NCI-H2196 treated with DMSO at 0.1 percent for 48 hours (cell line): ENCODE results near the gene HOXA10.

Source experiments
- DNase-seq: peaks from one replicate; lab custom pipeline; 2025; ENCODE audit not compliant: unreplicated experiment; lab: John Stamatoyannopoulos, UW

The HOXA10 gene

DNA sequence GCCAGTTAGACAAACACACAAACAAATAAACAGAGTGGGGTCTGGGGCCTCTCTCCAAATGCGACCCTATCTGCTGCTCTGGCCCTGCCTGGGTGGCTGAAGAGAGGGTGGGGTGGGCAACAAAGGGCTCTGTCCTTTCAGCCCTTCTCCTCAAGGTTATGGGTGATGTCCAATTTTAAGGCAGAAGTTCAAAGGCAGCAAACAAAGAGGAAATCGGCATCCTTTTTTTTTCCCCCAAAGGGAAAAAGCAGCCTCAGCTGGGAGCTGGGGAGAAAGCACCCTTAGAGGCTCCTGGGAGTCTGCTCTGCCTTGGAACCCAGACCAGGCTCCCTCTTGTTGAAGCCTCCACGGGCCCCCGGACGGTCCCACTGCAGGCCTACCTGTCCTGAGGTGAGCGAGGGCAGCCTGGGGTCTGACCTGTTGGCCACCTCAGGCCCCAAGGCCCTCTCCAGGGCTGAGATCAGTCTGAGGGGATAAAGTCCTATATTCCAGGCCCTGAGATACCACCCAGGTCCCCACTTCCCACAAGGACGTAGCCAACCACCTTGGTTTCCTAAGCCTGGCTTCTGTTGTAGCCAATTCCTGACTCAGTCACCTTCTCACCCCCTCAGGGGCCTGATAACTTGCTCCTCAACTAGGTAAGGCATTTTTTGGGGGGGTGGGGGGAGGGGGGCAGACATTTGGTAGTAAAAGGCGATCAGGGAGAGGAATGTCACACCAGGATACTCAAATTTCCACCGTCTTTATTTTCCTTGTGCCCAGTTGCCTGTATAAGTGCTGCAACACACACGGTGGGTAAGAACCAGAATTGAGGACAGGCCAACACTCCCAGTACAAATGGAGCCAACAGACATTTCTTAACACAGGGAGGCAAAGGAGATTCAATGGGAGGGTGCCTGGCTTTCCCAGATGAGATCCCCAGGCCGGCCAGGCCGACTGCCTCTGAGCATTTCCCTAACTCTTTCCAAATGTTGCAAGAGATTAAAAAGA lies 6.6 kb upstream of the HOXA10 start:
- no peak for DNase-seq

- no peak for DNase-seq
Observed at GRCh38 chr7:27179503-27180430, 5.6 kb upstream of the HOXA10 start.

DNA sequence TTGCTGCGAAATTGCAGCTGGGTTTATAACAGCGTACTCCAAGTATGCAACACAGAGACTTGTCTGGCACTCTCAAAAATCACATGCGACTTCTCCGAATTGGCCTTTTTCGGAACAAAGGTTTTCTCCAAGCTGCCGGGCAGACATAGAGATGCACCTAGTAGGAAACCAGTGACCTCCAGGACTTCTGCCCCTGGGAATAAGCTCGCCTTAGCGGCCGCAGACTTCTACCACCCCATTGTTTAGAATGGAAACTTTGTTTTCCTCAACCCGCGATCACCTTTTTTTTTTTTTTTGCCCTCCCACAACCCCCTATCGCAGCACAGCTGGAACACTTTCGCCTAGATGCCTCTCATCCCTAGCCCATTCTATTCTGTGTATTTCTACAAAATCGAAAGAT lies 4.9 kb upstream of the HOXA10 start:
- DNase-seq: no peak

DNA sequence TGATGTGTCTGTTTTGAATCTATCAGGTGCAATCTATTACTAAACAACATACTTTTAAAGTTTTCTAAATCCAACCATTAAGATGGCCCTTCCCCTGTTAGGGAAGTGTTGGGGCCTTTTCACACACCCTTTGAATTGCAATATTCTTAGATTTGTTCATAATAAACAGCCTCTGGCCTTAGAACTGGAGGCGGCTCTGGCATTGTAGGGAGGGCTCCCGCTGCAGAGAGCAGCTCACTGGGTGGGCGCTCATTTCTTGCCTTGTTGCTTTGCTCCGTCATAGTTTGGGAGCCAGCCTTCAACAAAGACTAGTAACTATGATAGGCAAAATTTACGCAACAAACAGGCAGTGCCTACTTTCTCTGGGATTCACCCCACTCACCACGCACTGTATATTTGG lies 4.2 kb upstream of the HOXA10 start:
- DNase-seq: no peak

DNA sequence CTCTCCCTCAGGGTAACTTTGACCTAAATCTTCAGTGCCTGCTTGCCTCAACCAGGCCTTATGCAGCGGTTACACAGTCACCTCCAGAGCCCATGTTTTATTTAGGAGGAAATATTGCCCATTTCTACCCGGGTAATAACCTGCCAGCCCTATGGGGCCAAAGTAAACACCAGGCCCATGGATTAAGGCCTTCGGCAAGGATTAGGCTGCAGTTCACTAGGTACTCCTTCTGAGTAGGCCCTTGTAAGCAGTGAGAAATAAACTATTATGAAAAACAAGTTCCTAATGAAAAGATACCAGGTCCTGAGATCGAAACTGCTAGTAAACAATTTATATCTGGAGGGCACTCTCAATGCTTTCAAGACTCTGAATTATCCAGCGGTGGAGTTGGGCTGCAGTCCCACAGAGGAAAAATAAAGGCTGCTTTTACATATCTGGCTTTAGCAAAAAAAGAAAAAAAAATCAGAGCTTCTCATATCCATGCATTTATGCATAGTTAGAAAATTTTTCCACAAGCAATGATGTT lies 3.7 kb upstream of the HOXA10 start:
- no peak for DNase-seq

GRCh38 chr7:27176962-27177794 lies 3.1 kb upstream of the HOXA10 start:
- no peak for DNase-seq

GRCh38 chr7:27176524-27176845 lies 2.4 kb upstream of the HOXA10 start:
- DNase-seq: no peak

- no peak for DNase-seq
Observed at GRCh38 chr7:27175626-27176523, 1.8 kb upstream of the HOXA10 start.

DNA sequence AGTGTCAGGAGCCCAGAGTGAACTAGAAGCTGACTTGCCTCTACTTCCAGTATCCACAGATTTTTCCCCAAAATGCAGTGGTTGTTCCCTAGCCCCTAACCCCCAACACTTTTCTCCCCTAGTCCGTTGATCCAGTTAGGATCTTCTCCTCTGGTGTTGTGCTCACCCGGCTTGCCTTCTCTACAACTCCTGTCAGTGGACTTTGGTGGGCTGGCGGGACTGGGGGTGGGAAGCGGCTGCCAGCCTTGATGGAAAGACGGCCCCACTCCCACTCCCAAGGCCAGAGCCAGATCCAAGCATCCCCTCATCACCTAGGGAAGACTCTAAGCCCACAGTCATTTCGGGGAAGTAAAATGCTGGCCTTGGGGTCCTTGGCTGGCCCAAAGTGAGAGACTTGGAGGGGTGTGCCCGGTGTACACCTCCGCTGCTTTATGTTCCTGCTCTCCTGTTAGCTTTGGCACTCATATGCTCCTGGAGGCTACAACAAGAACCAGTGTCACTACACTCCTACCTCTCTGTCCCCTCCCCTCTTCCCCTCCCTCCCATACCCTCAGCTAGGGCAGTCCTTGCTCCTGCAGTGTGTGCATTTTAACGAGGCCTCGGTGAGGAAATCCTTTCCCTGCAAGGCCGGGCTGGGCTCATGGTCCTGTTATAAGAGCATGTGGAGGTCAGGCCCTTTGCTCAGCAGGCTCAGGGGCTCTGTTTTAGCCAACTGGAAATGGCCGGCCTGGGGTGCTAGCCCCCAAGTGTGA lies 930 bp upstream of the HOXA10 start:
- no peak for DNase-seq

DNA sequence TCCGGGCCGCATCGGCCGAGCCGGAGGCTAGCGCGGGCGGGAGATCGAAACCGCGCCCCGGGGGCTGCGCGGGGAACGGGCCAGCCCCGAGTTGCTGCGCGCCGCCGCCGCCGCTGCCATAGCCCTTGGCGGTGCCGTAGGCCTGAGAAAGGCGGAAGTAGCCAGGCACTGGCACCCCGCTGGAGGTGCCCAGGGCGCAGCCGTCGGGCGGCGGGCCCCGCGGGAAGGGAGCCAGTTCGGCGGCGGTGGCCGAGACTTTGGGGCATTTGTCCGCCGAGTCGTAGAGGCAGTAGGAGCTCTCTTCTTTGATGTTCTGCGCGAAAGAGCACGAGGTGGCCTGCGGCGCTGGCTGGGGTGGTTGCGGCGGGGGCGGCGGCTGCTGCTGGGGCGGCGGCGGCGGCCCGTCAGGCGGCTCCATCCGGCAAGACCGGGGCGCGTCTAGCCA lies 587 bp downstream of the HOXA10 start:
- peak; percentile 23 for DNase-seq

- DNase-seq: no peak
Observed at GRCh38 chr7:27172823-27173510, 1.2 kb downstream of the HOXA10 start.

- no peak for DNase-seq
Observed at GRCh38 chr7:27172315-27172774, 1.8 kb downstream of the HOXA10 start.

DNA sequence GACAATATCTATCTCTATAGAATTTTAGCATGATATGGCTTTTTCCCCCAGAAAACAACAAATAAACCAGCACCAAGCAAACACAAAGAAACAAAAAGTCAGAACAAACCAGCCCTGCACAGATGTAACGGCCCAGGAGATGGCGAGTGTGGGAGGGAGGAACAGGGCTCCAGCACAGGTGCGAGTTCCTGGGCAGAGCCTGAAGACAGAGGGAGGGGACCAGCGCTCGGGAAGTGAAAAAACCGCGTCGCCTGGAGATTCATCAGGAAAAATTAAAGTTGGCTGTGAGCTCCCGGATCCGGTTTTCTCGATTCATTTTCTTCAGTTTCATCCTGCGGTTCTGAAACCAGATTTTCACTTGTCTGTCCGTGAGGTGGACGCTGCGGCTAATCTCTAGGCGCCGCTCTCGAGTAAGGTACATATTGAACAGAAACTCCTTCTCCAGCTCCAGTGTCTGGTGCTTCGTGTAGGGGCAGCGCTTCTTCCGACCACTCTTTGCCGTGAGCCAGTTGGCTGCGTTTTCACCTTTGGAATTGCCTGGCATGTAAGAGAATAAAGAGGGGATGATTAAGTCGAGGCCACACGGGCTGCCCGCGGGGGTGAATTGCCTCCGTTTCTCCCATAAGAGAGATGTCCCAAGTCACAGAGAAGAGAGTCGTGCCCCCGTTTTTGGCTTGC lies 2.3 kb downstream of the HOXA10 start:
- DNase-seq: no peak

- DNase-seq: no peak
Observed at GRCh38 chr7:27171325-27171636, 2.8 kb downstream of the HOXA10 start.

DNA sequence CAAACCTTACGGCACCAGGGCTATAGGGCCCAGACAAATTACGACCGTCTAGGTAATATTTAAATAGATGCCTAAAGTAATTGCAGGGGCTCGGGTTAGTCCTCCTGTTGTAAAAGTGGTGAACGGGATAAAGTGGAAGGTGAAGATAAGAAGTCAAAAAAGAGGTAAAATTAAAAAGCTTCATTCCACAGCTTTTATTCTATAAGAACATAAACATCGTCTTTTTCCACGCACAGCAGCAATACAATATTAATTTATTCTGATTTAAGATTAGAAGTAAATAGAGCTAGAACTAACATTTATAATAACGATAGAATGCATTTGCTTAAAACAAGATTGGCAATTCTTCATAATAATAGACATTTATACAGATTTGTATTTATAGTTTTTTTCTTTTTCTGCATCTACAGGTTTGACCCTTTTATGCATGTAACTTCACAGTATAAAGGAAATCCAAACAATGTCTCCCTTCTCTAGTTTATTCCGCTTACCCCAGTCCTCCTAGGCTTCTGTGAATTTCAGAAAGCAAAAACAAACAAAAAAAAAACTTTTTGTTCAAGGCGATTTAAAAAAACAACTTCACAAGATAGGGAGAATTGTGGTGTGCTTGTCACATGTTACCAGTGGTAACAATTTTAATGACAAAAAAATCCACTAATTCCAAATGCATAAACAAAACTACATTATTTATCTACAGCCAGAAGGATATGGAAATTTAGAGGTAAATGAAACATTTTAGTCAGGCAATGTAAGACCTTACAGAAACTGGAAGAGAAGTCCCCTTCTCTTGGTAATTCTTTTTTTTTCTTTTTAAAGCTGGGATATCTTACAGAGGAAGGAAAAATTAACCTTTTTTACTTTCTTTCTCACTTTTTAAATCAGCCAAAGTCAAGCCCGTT lies 3.4 kb downstream of the HOXA10 start:
- no peak for DNase-seq

DNA sequence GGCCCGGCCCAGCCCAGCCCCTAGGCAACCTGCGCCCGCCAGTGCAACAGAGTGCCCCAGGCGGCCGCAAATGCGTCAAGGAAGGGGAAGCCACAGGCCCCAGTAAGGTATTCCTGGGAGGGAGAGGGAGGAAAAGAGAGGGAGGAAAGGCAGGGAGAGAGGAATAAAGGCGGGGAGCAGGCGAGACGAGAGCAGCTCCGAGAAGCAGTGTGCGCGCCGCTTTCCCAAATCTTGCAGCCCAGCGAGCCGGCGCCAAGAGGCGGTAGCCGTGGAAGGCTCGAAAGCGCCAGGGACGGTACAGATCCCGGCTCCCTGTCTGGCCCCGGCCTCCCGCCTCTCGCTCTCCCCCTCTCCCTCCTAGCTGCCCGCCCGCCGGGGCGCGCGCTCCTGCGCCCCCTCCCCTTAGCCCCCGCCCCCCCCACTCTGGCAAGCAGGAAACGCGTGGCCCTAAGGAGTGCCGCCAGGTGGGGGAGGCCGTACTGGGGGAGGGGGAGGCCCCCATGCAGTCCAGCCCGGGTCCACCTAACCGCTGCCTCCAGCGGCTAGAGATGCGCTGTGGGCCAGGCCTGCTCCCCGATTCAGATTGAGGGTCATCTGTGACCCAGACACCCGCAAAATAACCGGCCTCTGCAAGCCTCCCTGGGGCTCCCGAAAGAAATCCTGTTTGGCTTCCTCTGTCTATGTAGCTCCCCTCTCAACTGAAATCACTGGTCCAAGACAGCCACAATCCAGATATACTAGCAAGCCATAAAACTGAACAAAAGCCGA lies 4.3 kb downstream of the HOXA10 start:
- DNase-seq: no peak
